Adrenal gland (tissue), 5 donors: Measurements from ENCODE around the gene RELA.
"Not testable (repeated sequence)": the region's sequence is repeated elsewhere in the genome, so short reads cannot be mapped to it uniquely, and the experiment has no call there.

ENCODE experiments used
- POLR2A ChIP-seq, 2 donors: fragments of 450-650 bp; IDR thresholded peaks; one replicate each; pipeline ENCODE4 v1.6.1; 2017; ENCODE audit warnings: antibody characterized with exemption in 2 of 2, mild to moderate bottlenecking in 2 of 2, moderate library complexity in 1 of 2
- TF ChIP-seq, protein P1 (sequence below), 6 experiments: fragments of 450-650 bp in 4 of 6; fragments of 200-600 bp in 2 of 6; sonication (generic) in 1 of 6; IDR thresholded peaks; 1 replicate in 5 of 6; 2 replicates in 1 of 6; pipeline versions ENCODE4 v1.5.1 to v1.8.0; 2016 to 2021; ENCODE audit warnings: antibody characterized with exemption in 6 of 6, mild to moderate bottlenecking in 2 of 6, moderate library complexity in 1 of 6
- donor health status: DM: no; HTN: no; CAD: no.

DNA sequence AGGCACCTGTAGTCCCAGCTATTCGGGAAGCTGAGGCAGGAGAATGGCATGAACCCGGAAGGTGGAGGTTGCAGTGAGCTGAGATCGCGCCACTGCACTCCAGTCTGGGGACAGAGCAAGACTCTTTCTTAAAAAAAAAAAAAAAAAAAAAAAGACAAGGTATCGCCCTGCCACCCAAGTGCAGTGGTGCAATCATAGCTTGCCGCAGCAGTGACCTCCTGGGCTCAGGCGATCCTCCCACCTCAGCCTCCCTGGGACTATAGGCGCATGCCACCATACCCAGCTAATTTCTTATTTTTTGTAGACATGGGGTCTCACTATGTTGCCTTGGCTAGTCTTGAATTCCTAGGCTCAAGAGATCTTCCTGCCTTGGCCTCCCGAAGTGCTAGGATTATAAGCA is 1.8 kb downstream of the RELA start:
- TF ChIP-seq, protein P1, sequence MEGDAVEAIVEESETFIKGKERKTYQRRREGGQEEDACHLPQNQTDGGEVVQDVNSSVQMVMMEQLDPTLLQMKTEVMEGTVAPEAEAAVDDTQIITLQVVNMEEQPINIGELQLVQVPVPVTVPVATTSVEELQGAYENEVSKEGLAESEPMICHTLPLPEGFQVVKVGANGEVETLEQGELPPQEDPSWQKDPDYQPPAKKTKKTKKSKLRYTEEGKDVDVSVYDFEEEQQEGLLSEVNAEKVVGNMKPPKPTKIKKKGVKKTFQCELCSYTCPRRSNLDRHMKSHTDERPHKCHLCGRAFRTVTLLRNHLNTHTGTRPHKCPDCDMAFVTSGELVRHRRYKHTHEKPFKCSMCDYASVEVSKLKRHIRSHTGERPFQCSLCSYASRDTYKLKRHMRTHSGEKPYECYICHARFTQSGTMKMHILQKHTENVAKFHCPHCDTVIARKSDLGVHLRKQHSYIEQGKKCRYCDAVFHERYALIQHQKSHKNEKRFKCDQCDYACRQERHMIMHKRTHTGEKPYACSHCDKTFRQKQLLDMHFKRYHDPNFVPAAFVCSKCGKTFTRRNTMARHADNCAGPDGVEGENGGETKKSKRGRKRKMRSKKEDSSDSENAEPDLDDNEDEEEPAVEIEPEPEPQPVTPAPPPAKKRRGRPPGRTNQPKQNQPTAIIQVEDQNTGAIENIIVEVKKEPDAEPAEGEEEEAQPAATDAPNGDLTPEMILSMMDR (IDR thresholded peaks at IDR 0.05), result not testable (repeated sequence)
- TF ChIP-seq POLR2A (IDR thresholded peaks at IDR 0.05), result not testable (repeated sequence)
